NCI-H460 (cell line): Measurements from ENCODE around the gene SAMD11. TPM values are rescaled to one million over a fixed set of nuclear protein-coding genes. Genes with fewer than 3 reads are reported as not detected.
A peak's percentile ranks its signal among the peaks of the same experiment; 100 is the strongest.
"Not testable (repeated sequence)": the region's sequence is repeated elsewhere in the genome, so short reads cannot be mapped to it uniquely, and the experiment has no call there.

Source experiments
- DNase-seq: peaks from one replicate; pipeline ENCODE4 v3.0.0-alpha.2; 2016; ENCODE audit warnings: low read depth; ENCODE audit errors: extremely low read depth
- total RNA-seq: library from RNA; depleted of rRNA; stranded (reverse); fragments of >200 nt; shearing (Covaris generic); gene quantifications from 2 replicates; pipeline ENCODE4 v1.2.3, GENCODE V29; 2014

Gene SAMD11
- total RNA-seq, 1 experiment from 2014 or later, result 1.4 TPM

- no peak for DNase-seq
Observed at GRCh38 chr1:970973-971730, 47.4 kb downstream of the SAMD11 start.

- DNase-seq, result no peak
Observed at GRCh38 chr1:971751-972506, 48.2 kb downstream of the SAMD11 start.

- DNase-seq, result no peak
Observed at GRCh38 chr1:972726-973458, 49.2 kb downstream of the SAMD11 start.

GRCh38 chr1:973459-974292 lies 50.0 kb downstream of the SAMD11 start:
- DNase-seq, result no peak

GRCh38 chr1:974293-974640 lies 50.5 kb downstream of the SAMD11 start:
- no peak for DNase-seq

GRCh38 chr1:974687-975328 lies 51.1 kb downstream of the SAMD11 start:
- DNase-seq, result no peak

GRCh38 chr1:975365-975764 lies 51.6 kb downstream of the SAMD11 start:
- no peak for DNase-seq

GRCh38 chr1:975896-976683 lies 52.4 kb downstream of the SAMD11 start:
- peak; percentile 74 for DNase-seq

- DNase-seq, result not testable (repeated sequence)
Observed at GRCh38 chr1:976791-977190, 53.1 kb downstream of the SAMD11 start.

- no peak for DNase-seq
Observed at GRCh38 chr1:978069-978834, 54.5 kb downstream of the SAMD11 start.

GRCh38 chr1:978835-979743 lies 55.4 kb downstream of the SAMD11 start:
- no peak for DNase-seq

GRCh38 chr1:979744-980072 lies 56.0 kb downstream of the SAMD11 start:
- no peak for DNase-seq

- DNase-seq, result no peak
Observed at GRCh38 chr1:980137-980571, 56.4 kb downstream of the SAMD11 start.

GRCh38 chr1:980602-981395 lies 57.1 kb downstream of the SAMD11 start:
- no peak for DNase-seq

- no peak for DNase-seq
Observed at GRCh38 chr1:981491-981954, 57.8 kb downstream of the SAMD11 start.

- DNase-seq, result no peak
Observed at GRCh38 chr1:981955-982558, 58.3 kb downstream of the SAMD11 start, which contains the start of gene PERM1. Gene PERM1, minus strand, starts transcription at chr1:982093. Its CDS starts 1,064 bp downstream, at chr1:981029.
